ENCODE data around the gene DIS3L.
"Not testable (repeated sequence)": the region's sequence is repeated elsewhere in the genome, so short reads cannot be mapped to it uniquely, and the experiment has no call there.

The DIS3L gene

GRCh38 chr15:66310786-66311185 is 17.4 kb downstream of the DIS3L start:
- H3K4me3 Mint-ChIP-seq = no peak overlapping the region
- H3K27ac Mint-ChIP-seq = no peak overlapping the region
- H3K27me3 Mint-ChIP-seq = no peaks in the 10 kb centered on the region
- H3K4me1 Mint-ChIP-seq = no peaks in the 10 kb centered on the region
- DNase-seq = no peak
- peaks cover 33% of the 10 kb centered on the region for H3K36me3 Mint-ChIP-seq
- CTCF ChIA-PET = no interaction called here
- no peaks in the 10 kb centered on the region for H3K9me3 Mint-ChIP-seq

GRCh38 chr15:66312144-66312543 is 18.8 kb downstream of the DIS3L start:
- Mint-ChIP-seq H3K9me3 (no peaks in the 10 kb centered on the region), H3K27me3 (no peaks in the 10 kb centered on the region), H3K4me1 (no peaks in the 10 kb centered on the region), H3K27ac (no peak overlapping the region), H3K36me3 (peaks cover 40% of the 10 kb centered on the region), H3K4me3 (no peak overlapping the region)
- CTCF ChIA-PET = interaction anchor here (0.6 kb wide), 1 partner anchor 188 kb away, joined by 4 read pairs; no protein-coding TSS in a partner anchor
- no peak for DNase-seq

GRCh38 chr15:66323312-66323928 is 30.1 kb downstream of the DIS3L start:
- Mint-ChIP-seq H3K9me3 (no peaks in the 10 kb centered on the region), H3K36me3 (peaks cover 47% of the 10 kb centered on the region), H3K4me1 (no peaks in the 10 kb centered on the region), H3K27ac (no peak overlapping the region), H3K27me3 (no peaks in the 10 kb centered on the region), H3K4me3 (no peak overlapping the region)
- CTCF ChIA-PET = interaction anchor here (2.2 kb wide), 1 partner anchor 175 kb away, joined by 12 read pairs; the partner anchor contains the start of gene SNAPC5
- DNase-seq = no peak

GRCh38 chr15:66326051-66326450 is 32.7 kb downstream of the DIS3L start:
- Mint-ChIP-seq H3K27ac (no peak overlapping the region), H3K4me3 (no peak overlapping the region), H3K27me3 (no peaks in the 10 kb centered on the region), H3K4me1 (no peaks in the 10 kb centered on the region), H3K36me3 (peaks cover 49% of the 10 kb centered on the region), H3K9me3 (no peaks in the 10 kb centered on the region)
- DNase-seq = no peak
- CTCF ChIA-PET = no interaction called here

GRCh38 chr15:66327736-66328135 is 34.4 kb downstream of the DIS3L start:
- Mint-ChIP-seq H3K36me3 (peaks cover 52% of the 10 kb centered on the region), H3K9me3 (no peaks in the 10 kb centered on the region), H3K27me3 (no peaks in the 10 kb centered on the region), H3K27ac (no peak overlapping the region), H3K4me3 (no peak overlapping the region), H3K4me1 (no peaks in the 10 kb centered on the region)
- CTCF ChIA-PET = no interaction called here
- no peak for DNase-seq

- no peaks in the 10 kb centered on the region for H3K9me3 Mint-ChIP-seq
- H3K27me3 Mint-ChIP-seq = no peaks in the 10 kb centered on the region
- no peaks in the 10 kb centered on the region for H3K4me1 Mint-ChIP-seq
- no peak for DNase-seq
- H3K36me3 Mint-ChIP-seq = peaks cover 50% of the 10 kb centered on the region
- no peak overlapping the region for H3K4me3 Mint-ChIP-seq
- H3K27ac Mint-ChIP-seq = no peak overlapping the region
- CTCF ChIA-PET = interaction anchor here (0.6 kb wide), 1 partner anchor 390 kb away, joined by 3 read pairs; no protein-coding TSS in a partner anchor
Measured at GRCh38 chr15:66328771-66329170, 35.4 kb downstream of the DIS3L start.

- CTCF ChIA-PET = interaction anchor here (0.7 kb wide), 1 partner anchor 92 kb away, joined by 4 read pairs; no protein-coding TSS in a partner anchor
- DNase-seq, H3K4me3 Mint-ChIP-seq, H3K4me1 Mint-ChIP-seq, H3K9me3 Mint-ChIP-seq, H3K27me3 Mint-ChIP-seq, H3K27ac Mint-ChIP-seq: not testable (repeated sequence)
- H3K36me3 Mint-ChIP-seq = peaks cover 31% of the 10 kb centered on the region
Measured at GRCh38 chr15:66348530-66348929, 55.2 kb downstream of the DIS3L start.

GRCh38 chr15:66356077-66356358 is 62.6 kb downstream of the DIS3L start:
- peaks cover 39% of the 10 kb centered on the region for H3K4me1 Mint-ChIP-seq
- no peaks in the 10 kb centered on the region for H3K27me3 Mint-ChIP-seq
- DNase-seq = no peak
- CTCF ChIA-PET = interaction anchor here (0.7 to 4.1 kb wide), 2 partner anchors 32 to 142 kb away, joined by 3 to 31 read pairs; partner anchors contain the start of gene SNAPC5
- no peaks in the 10 kb centered on the region for H3K9me3 Mint-ChIP-seq
- peak overlapping the region; percentile 99 for H3K4me3 Mint-ChIP-seq
- H3K27ac Mint-ChIP-seq = peak overlapping the region; percentile 97
- H3K36me3 Mint-ChIP-seq = peaks cover 13% of the 10 kb centered on the region

- peaks cover 39% of the 10 kb centered on the region for H3K4me1 Mint-ChIP-seq
- CTCF ChIA-PET = interaction anchor here (0.7 to 4.1 kb wide), 2 partner anchors 32 to 142 kb away, joined by 3 to 31 read pairs; partner anchors contain the start of gene SNAPC5
- H3K9me3 Mint-ChIP-seq = no peaks in the 10 kb centered on the region
- DNase-seq = peak; percentile 99
- peaks cover 13% of the 10 kb centered on the region for H3K36me3 Mint-ChIP-seq
- H3K27ac Mint-ChIP-seq = peak within 1 kb of the TSS; percentile 97
- peak within 1 kb of the TSS; percentile 99 for H3K4me3 Mint-ChIP-seq
- H3K27me3 Mint-ChIP-seq = no peaks in the 10 kb centered on the region
Measured at GRCh38 chr15:66356359-66357236, 63.2 kb downstream of the DIS3L start, which contains the start of gene TIPIN. TSS of gene TIPIN (minus strand) at chr15:66356685. CDS start at chr15:66352947, 3,738 bp downstream.

GRCh38 chr15:66359740-66360139 is 66.4 kb downstream of the DIS3L start:
- H3K4me3 Mint-ChIP-seq = no peak overlapping the region
- DNase-seq = no peak
- no peaks in the 10 kb centered on the region for H3K9me3 Mint-ChIP-seq
- CTCF ChIA-PET = no interaction called here
- no peak overlapping the region for H3K27ac Mint-ChIP-seq
- peaks cover 24% of the 10 kb centered on the region for H3K4me1 Mint-ChIP-seq
- H3K27me3 Mint-ChIP-seq = no peaks in the 10 kb centered on the region
- H3K36me3 Mint-ChIP-seq = peaks cover 1% of the 10 kb centered on the region

- H3K4me3 Mint-ChIP-seq, CTCF ChIA-PET, H3K9me3 Mint-ChIP-seq, DNase-seq, H3K4me1 Mint-ChIP-seq, H3K27ac Mint-ChIP-seq, H3K36me3 Mint-ChIP-seq, H3K27me3 Mint-ChIP-seq: not testable (repeated sequence)
Measured at GRCh38 chr15:66361745-66362460, 68.5 kb downstream of the DIS3L start.

- H3K4me3 Mint-ChIP-seq = no peak overlapping the region
- H3K4me1 Mint-ChIP-seq = peaks cover 2% of the 10 kb centered on the region
- no peak overlapping the region for H3K27ac Mint-ChIP-seq
- CTCF ChIA-PET = no interaction called here
- no peaks in the 10 kb centered on the region for H3K36me3 Mint-ChIP-seq
- no peak for DNase-seq
- H3K27me3 Mint-ChIP-seq = no peaks in the 10 kb centered on the region
- no peaks in the 10 kb centered on the region for H3K9me3 Mint-ChIP-seq
Measured at GRCh38 chr15:66362776-66363175, 69.4 kb downstream of the DIS3L start.

- H3K27ac Mint-ChIP-seq = no peak overlapping the region
- CTCF ChIA-PET = no interaction called here
- H3K9me3 Mint-ChIP-seq = no peaks in the 10 kb centered on the region
- H3K27me3 Mint-ChIP-seq = no peaks in the 10 kb centered on the region
- H3K4me1 Mint-ChIP-seq = peaks cover 11% of the 10 kb centered on the region
- DNase-seq = no peak
- H3K4me3 Mint-ChIP-seq = no peak overlapping the region
- H3K36me3 Mint-ChIP-seq = no peaks in the 10 kb centered on the region
Measured at GRCh38 chr15:66364944-66365528, 71.7 kb downstream of the DIS3L start.

Measured in activated naive CD4-positive, alpha-beta T cell treated with anti-CD3 and anti-CD28 coated beads, Interleukin-2, amount 10 ng/mL, durations not matched to agents 7 days and 5 days (primary cell).